Cardiac muscle cell (in vitro differentiated cells and primary cell): ENCODE data around the gene TUBGCP5. TPM values are rescaled to one million over a fixed set of nuclear protein-coding genes. Genes with fewer than 3 reads are reported as not detected.
A peak's percentile ranks its signal among the peaks of the same experiment; 100 is the strongest.

ENCODE experiments used
- DNase-seq, 2 donors: peaks; one replicate each; pipeline versions ENCODE4 v3.0.0 to v3.0.0-alpha.2; 2010 to 2017; ENCODE audit warnings: low read depth in 1 of 2, low spot score in 1 of 2
- H3K27ac ChIP-seq: fragments of 200-600 bp; sonication (generic); 2 replicates; pipeline ENCODE4 v1.5.1; 2016
- H3K27me3 ChIP-seq: fragments of 200-600 bp; sonication (generic); 2 replicates; pipeline ENCODE4 v1.6.0; 2016; ENCODE audit warnings: control low read depth
- H3K36me3 ChIP-seq: fragments of 200-600 bp; sonication (generic); 2 replicates; pipeline ENCODE4 v1.5.1; 2016; ENCODE audit warnings: control low read depth
- H3K4me1 ChIP-seq: fragments of 200-600 bp; sonication (generic); 2 replicates; pipeline ENCODE4 v1.8.1; 2017; ENCODE audit warnings: low read depth, mild to moderate bottlenecking, mixed run types
- H3K4me3 ChIP-seq: fragments of 200-600 bp; sonication (generic); 2 replicates; pipeline ENCODE4 v1.5.1; 2016; ENCODE audit warnings: mild to moderate bottlenecking
- H3K9me3 ChIP-seq: fragments of 200-600 bp; sonication (generic); 2 replicates; pipeline ENCODE4 v1.5.1; 2017; ENCODE audit warnings: low read depth, mild to moderate bottlenecking, control low read depth
- CTCF ChIP-seq: IDR thresholded peaks from 2 replicates; pipeline ENCODE4 v1.5.1; 2012; ENCODE audit warnings: low read depth, mild to moderate bottlenecking, low read length
- polyA plus RNA-seq: library from polyadenylated mRNA; unstranded; fragments of >200 nt; fragmentation: Nextera tagmentation; extraction: Ambion mirVana; gene quantifications from 2 replicates; pipeline ENCODE4 v1.2.1, GENCODE V29; 2016
- total RNA-seq: library from RNA; depleted of rRNA; stranded (reverse); fragments of >200 nt; gene quantifications from 2 replicates; pipeline ENCODE4 v1.2.3, GENCODE V29; 2016

The TUBGCP5 gene
- total and polyA plus RNA-seq, 2 experiments from 2014 or later, result 13.2 to 19.1 TPM

- Histone ChIP-seq H3K4me3 (no peak overlapping the region), H3K4me1 (peaks cover 4% of the 10 kb centered on the region), H3K27ac (no peak overlapping the region), H3K27me3 (no peaks in the 10 kb centered on the region), H3K36me3 (no peaks in the 10 kb centered on the region), H3K9me3 (no peaks in the 10 kb centered on the region)
- no peak for DNase-seq
- TF ChIP-seq CTCF, result no peak
These were observed 76.8 kb downstream of the TUBGCP5 start for GRCh38 chr15:22962611-22963010.

- H3K9me3 ChIP-seq, result no peaks in the 10 kb centered on the region
- H3K27ac ChIP-seq, result no peak overlapping the region
- no peak for TF ChIP-seq CTCF
- H3K27me3 ChIP-seq, result no peaks in the 10 kb centered on the region
- H3K4me3 ChIP-seq, result no peak overlapping the region
- H3K4me1 ChIP-seq, result peaks cover 4% of the 10 kb centered on the region
- H3K36me3 ChIP-seq, result no peaks in the 10 kb centered on the region
- peak in 1 of 2 donors; percentile 50 for DNase-seq
These were observed 77.6 kb downstream of the TUBGCP5 start for GRCh38 chr15:22961762-22962161.

GRCh38 chr15:22960556-22960955, 78.8 kb downstream of the TUBGCP5 start:
- Histone ChIP-seq H3K4me3 (no peak overlapping the region), H3K9me3 (no peaks in the 10 kb centered on the region), H3K4me1 (peaks cover 4% of the 10 kb centered on the region), H3K36me3 (no peaks in the 10 kb centered on the region), H3K27me3 (no peaks in the 10 kb centered on the region), H3K27ac (no peak overlapping the region)
- TF ChIP-seq CTCF, result no peak
- no peak for DNase-seq

- H3K36me3 ChIP-seq, result no peaks in the 10 kb centered on the region
- H3K4me3 ChIP-seq, result no peak overlapping the region
- no peak overlapping the region for H3K27ac ChIP-seq
- peaks cover 4% of the 10 kb centered on the region for H3K4me1 ChIP-seq
- TF ChIP-seq CTCF, result no peak
- H3K9me3 ChIP-seq, result no peaks in the 10 kb centered on the region
- no peak for DNase-seq
- no peaks in the 10 kb centered on the region for H3K27me3 ChIP-seq
These were observed 79.2 kb downstream of the TUBGCP5 start for GRCh38 chr15:22960126-22960525.

GRCh38 chr15:22959321-22960101, 79.9 kb downstream of the TUBGCP5 start:
- no peak overlapping the region for H3K4me3 ChIP-seq
- peaks cover 4% of the 10 kb centered on the region for H3K4me1 ChIP-seq
- TF ChIP-seq CTCF, result no peak
- no peak overlapping the region for H3K27ac ChIP-seq
- H3K27me3 ChIP-seq, result no peaks in the 10 kb centered on the region
- no peak for DNase-seq
- H3K36me3 ChIP-seq, result no peaks in the 10 kb centered on the region
- no peaks in the 10 kb centered on the region for H3K9me3 ChIP-seq
